GM20431 (cell line): ENCODE data around the gene SMIM14.
"Not testable (repeated sequence)": the region's sequence is repeated elsewhere in the genome, so short reads cannot be mapped to it uniquely, and the experiment has no call there.

Source experiments
- in situ Hi-C: fragments of 300-500 bp; cut with MseI, MboI; formaldehyde crosslinking; loops from one replicate; pipeline ENCODE4 v1.15.0; 2020; ENCODE audit warnings: low sequenced_read_pairs; ENCODE audit not compliant: unreplicated experiment

The SMIM14 gene

GRCh38 chr4:39542611-39543012, 96.1 kb downstream of the SMIM14 start:
- in situ Hi-C loops: no loop called here

- in situ Hi-C loops: no loop called here
Measured at GRCh38 chr4:39541987-39542610, 96.6 kb downstream of the SMIM14 start.

- in situ Hi-C loops: no loop called here
Measured at GRCh38 chr4:39539089-39539611, 99.5 kb downstream of the SMIM14 start.

- in situ Hi-C loops: no loop called here
Measured at GRCh38 chr4:39533541-39533940, 105.1 kb downstream of the SMIM14 start.

- in situ Hi-C loops: not testable (repeated sequence)
Measured at GRCh38 chr4:39532237-39532636, 106.4 kb downstream of the SMIM14 start.

- in situ Hi-C loops: no loop called here
Measured at GRCh38 chr4:39530682-39531081, 108.0 kb downstream of the SMIM14 start.

GRCh38 chr4:39529534-39529933, 109.1 kb downstream of the SMIM14 start:
- in situ Hi-C loops: no loop called here

- in situ Hi-C loops: no loop called here
Measured at GRCh38 chr4:39528061-39528465, 110.6 kb downstream of the SMIM14 start.

GRCh38 chr4:39527296-39528060, 111.2 kb downstream of the SMIM14 start, which contains the start of gene UGDH:
UGDH (minus strand) TSS chr4:39527439; CDS start chr4:39521512, 5,927 bp downstream.
- in situ Hi-C loops: no loop called here

GRCh38 chr4:39526765-39527295, 111.8 kb downstream of the SMIM14 start:
- in situ Hi-C loops: no loop called here

- in situ Hi-C loops: no loop called here
Measured at GRCh38 chr4:39525822-39526690, 112.6 kb downstream of the SMIM14 start.

GRCh38 chr4:39524161-39524957, 114.3 kb downstream of the SMIM14 start:
- in situ Hi-C loops: no loop called here

- in situ Hi-C loops: no loop called here
Measured at GRCh38 chr4:39522068-39522467, 116.6 kb downstream of the SMIM14 start.

- in situ Hi-C loops: no loop called here
Measured at GRCh38 chr4:39521253-39521919, 117.3 kb downstream of the SMIM14 start.

GRCh38 chr4:39518484-39518883, 120.2 kb downstream of the SMIM14 start:
- in situ Hi-C loops: no loop called here

GRCh38 chr4:39516407-39516966, 122.2 kb downstream of the SMIM14 start:
- in situ Hi-C loops: no loop called here

- in situ Hi-C loops: not testable (repeated sequence)
Measured at GRCh38 chr4:39515669-39516401, 122.8 kb downstream of the SMIM14 start.

GRCh38 chr4:39514888-39515401, 123.7 kb downstream of the SMIM14 start:
- in situ Hi-C loops: no loop called here
